ENCODE measurements around the gene C19orf25. TPM values are rescaled to one million over a fixed set of nuclear protein-coding genes. Genes with fewer than 3 reads are reported as not detected.

The C19orf25 gene
- total RNA-seq, 1 donor from 2014 or later, result 19.2 TPM

- ATAC-seq, result no peak
These were observed 50.1 kb downstream of the C19orf25 start for GRCh38 chr19:1428738-1429391.

GRCh38 chr19:1427221-1427920 lies 51.6 kb downstream of the C19orf25 start:
- no peak for ATAC-seq

- ATAC-seq, result no peak
These were observed 52.3 kb downstream of the C19orf25 start for GRCh38 chr19:1426736-1427135.

GRCh38 chr19:1425902-1426301 lies 53.1 kb downstream of the C19orf25 start:
- no peak for ATAC-seq

GRCh38 chr19:1425102-1425837 lies 53.7 kb downstream of the C19orf25 start:
- ATAC-seq, result peak; percentile 87

- peak; percentile 24 for ATAC-seq
These were observed 54.6 kb downstream of the C19orf25 start for GRCh38 chr19:1424192-1424955.

- ATAC-seq, result no peak
These were observed 55.4 kb downstream of the C19orf25 start for GRCh38 chr19:1423436-1424191.

Other genes starting within 250 kb of the C19orf25 start
- 2.0 TPM for gene CBARP, start 241.2 kb downstream of the C19orf25 start, total RNA-seq
- gene ATP5F1D, start 237.5 kb downstream of the C19orf25 start, total RNA-seq, result 251 TPM
- gene MIDN, start 230.6 kb downstream of the C19orf25 start, total RNA-seq, result 99.3 TPM
- gene CIRBP, start 209.9 kb downstream of the C19orf25 start, total RNA-seq, result 172 TPM
- gene FAM174C, start 203.7 kb downstream of the C19orf25 start, total RNA-seq, result 41.2 TPM
- gene EFNA2, start 193.3 kb downstream of the C19orf25 start, total RNA-seq, result 0.40 TPM
- gene NDUFS7, start 95.3 kb downstream of the C19orf25 start, total RNA-seq, result 120 TPM
- gene GAMT, start 77.7 kb downstream of the C19orf25 start, total RNA-seq, result 19.2 TPM
- 91.6 TPM for gene DAZAP1, start 71.6 kb downstream of the C19orf25 start, total RNA-seq
- gene RPS15, start 40.8 kb downstream of the C19orf25 start, total RNA-seq, result 1,167 TPM
- 0.48 TPM for gene APC2, start 29.1 kb downstream of the C19orf25 start, total RNA-seq
- gene PCSK4, start 11.1 kb upstream of the C19orf25 start, total RNA-seq, result 1.2 TPM
- 8.5 TPM for gene REEP6, start 12.0 kb upstream of the C19orf25 start, total RNA-seq
- gene ADAMTSL5, start 33.8 kb upstream of the C19orf25 start, total RNA-seq, result 6.7 TPM
- gene PLK5, start 44.9 kb upstream of the C19orf25 start, total RNA-seq, result not detected
- 17.8 TPM for gene MEX3D, start 89.1 kb upstream of the C19orf25 start, total RNA-seq
- 44.2 TPM for gene MBD3, start 113.7 kb upstream of the C19orf25 start, total RNA-seq
- gene UQCR11, start 126.2 kb upstream of the C19orf25 start, total RNA-seq, result 225 TPM
- 39.5 TPM for gene TCF3, start 173.4 kb upstream of the C19orf25 start, total RNA-seq